GM18511 (cell line): ENCODE data around the gene RPL9.
"Not testable (repeated sequence)": the region's sequence is repeated elsewhere in the genome, so short reads cannot be mapped to it uniquely, and the experiment has no call there.

Source experiments
- ATAC-seq: cut with Tn5 transposase; IDR thresholded peaks from one replicate; pipeline ENCODE4 v1.9.1; 2021; ENCODE audit warnings: mild to moderate bottlenecking, moderate library complexity; ENCODE audit not compliant: unreplicated experiment

The RPL9 gene

DNA sequence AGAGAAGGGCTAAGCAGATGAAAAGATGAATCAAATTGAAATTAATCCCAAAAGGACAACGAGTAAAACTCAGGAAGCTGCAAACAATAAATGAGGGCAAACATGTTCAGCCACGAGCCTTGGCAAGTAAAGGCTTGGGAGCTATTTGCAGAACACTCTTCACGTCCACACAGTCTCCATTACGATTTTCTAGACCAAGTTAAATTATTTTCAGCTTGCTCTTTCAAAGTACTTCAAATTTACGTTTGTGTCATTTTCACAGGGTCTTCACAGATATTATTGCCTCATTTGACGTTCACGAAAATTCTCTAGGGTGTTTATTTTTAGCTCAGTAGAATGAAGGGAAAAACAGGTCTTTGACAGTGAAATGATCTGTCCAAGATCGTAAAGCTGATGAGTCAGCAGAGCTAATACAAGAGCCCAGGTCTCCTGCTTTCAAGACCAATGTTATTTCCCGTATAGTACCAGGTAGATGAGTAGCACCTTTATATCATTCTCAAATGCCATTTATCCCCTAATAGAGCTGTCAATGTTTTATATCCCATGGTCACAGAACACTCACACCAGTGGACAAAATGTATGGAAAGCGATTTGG lies 31.1 kb downstream of the RPL9 start:
- ATAC-seq = no peak

DNA sequence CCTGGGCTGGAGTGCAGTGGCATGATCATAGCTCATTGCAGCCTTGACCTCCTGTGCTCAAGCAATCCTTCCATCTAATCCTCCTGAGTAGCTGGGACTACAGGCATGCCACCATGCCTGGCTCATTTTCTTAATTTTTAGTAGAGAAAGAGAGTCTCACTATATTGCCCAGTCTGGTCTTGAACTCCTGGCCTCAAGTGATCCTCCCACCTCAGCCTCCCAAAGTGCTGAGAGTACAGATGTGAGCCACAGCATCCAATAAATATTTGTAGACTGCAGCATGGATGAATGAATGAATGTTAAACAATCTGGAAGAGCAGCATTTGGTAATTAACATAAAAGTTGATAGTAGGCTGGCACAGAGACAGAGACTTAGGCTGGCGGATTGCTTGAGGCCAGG lies 32.0 kb downstream of the RPL9 start:
- ATAC-seq = no peak

- not testable (repeated sequence) for ATAC-seq
Measured at GRCh38 chr4:39425297-39425696, 33.4 kb downstream of the RPL9 start.

DNA sequence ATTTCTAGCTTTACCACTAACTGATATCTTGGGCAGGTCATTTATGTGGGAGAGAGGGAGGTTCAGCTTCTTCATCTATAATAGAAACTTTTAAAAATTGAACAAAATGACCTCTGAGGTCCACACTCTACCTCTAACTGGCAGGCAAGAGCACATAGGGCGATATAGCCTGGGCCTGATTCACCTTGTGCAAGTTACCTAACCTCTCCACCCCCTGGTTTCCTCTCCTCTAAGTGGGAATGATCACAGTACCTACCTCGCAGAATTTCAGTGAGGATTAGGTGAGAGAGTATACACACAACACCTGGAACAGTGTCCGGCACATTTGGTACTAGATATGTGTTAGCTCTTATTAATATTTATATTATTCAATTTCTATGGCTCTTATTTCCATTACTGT lies 36.5 kb downstream of the RPL9 start:
- ATAC-seq = no peak

GRCh38 chr4:39415678-39416283 lies 42.9 kb downstream of the RPL9 start:
- no peak for ATAC-seq

DNA sequence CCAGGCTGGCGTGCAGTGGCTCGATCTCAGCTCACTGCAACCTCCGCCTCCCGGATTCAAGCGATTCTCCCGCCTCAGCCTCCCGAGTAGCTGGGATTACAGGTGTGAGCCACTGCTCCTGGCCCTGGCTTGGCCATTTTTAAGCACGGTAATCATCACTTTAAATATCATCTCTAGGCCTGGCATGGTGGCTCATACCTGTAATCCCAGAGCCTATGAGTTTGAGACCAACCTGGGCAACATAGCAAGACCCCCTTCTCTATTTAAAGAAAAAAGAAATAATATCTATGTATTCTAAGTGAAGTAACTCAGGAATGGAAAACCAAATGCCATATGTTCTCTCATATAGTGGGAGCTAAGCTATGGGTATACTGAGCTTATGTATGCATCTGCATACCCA lies 47.2 kb downstream of the RPL9 start:
- ATAC-seq = not testable (repeated sequence)

GRCh38 chr4:39410415-39410814 lies 48.3 kb downstream of the RPL9 start:
- no peak for ATAC-seq

DNA sequence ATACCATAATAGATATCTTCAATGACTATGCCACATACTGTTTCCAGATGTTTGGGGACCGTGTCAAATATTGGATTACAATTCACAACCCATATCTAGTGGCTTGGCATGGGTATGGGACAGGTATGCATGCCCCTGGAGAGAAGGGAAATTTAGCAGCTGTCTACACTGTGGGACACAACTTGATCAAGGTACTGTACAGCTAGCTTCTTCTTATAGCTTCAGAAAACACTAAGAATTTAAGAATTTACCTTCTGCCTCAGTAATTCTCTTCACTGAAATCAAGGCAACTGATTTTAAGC lies 51.2 kb downstream of the RPL9 start:
- no peak for ATAC-seq

DNA sequence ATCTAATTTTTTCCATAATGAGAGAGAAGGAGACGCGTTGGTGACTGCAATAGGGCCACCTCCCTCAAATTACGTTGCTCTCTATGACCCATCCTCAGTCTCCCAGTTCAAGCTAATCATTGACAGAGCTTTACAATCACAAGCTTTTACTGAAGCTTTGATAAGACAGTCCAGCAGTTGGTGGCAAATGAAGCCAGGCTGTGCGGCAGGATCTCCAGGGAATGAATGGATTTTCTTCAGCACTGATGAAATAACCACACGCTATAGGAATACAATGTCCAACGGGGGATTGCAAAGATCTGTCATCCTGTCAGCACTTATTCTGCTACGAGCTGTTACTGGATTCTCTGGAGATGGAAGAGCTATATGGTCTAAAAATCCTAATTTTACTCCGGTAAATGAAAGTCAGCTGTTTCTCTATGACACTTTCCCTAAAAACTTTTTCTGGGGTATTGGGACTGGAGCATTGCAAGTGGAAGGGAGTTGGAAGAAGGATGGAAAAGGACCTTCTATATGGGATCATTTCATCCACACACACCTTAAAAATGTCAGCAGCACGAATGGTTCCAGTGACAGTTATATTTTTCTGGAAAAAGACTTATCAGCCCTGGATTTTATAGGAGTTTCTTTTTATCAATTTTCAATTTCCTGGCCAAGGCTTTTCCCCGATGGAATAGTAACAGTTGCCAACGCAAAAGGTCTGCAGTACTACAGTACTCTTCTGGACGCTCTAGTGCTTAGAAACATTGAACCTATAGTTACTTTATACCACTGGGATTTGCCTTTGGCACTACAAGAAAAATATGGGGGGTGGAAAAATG lies 51.7 kb downstream of the RPL9 start, which contains the start of gene KLB:
KLB (plus strand) TSS at position 168 of the 821 bp plus-strand sequence; CDS start at position 188, 20 bp downstream.
- ATAC-seq = no peak
